Uterus (tissue), 4 donors: ENCODE measurements around the gene THSD4. TPM values are rescaled to one million over a fixed set of nuclear protein-coding genes. Genes with fewer than 3 reads are reported as not detected.

Source experiments
- DNase-seq, 2 donors: peaks; one replicate each; pipeline ENCODE4 v3.0.0-alpha.2; 2019 to 2020
- H3K27ac ChIP-seq, 2 donors: fragments of 200-600 bp; sonication (generic); 1 replicate in 1 of 2; 2 replicates in 1 of 2; pipeline ENCODE4 v1.5.1; 2016 to 2018
- H3K27me3 ChIP-seq, 2 donors: fragments of 200-600 bp; sonication (generic); one replicate each; pipeline ENCODE4 v1.5.1; 2018 to 2019; ENCODE audit warnings: control low read depth in 1 of 2
- H3K36me3 ChIP-seq, 2 donors: fragments of 200-600 bp; sonication (generic); one replicate each; pipeline ENCODE4 v1.5.1; 2019; ENCODE audit warnings: control low read depth in 1 of 2
- H3K4me1 ChIP-seq, 2 donors: fragments of 200-600 bp; sonication (generic); one replicate each; pipeline ENCODE4 v1.5.1; 2018 to 2019; ENCODE audit warnings: control low read depth in 1 of 2
- H3K4me3 ChIP-seq, 2 donors: fragments of 200-600 bp; sonication (generic); 1 replicate in 1 of 2; 2 replicates in 1 of 2; pipeline ENCODE4 v1.5.1; 2018 to 2019; ENCODE audit warnings: mild to moderate bottlenecking in 1 of 2
- H3K9me3 ChIP-seq, 2 donors: fragments of 200-600 bp; sonication (generic); one replicate each; pipeline ENCODE4 v1.5.1; 2019; ENCODE audit warnings: control low read depth in 1 of 2
- CTCF ChIP-seq, 4 experiments: fragments of 200-600 bp in 2 of 4; fragments of 450-650 bp in 2 of 4; sonication (generic) in 2 of 4; IDR thresholded peaks; one replicate each; pipeline ENCODE4 v1.5.1; 2016 to 2019; ENCODE audit warnings: antibody characterized with exemption in 4 of 4, mild to moderate bottlenecking in 2 of 4, moderate library complexity in 1 of 4
- POLR2A ChIP-seq, 2 donors: fragments of 450-650 bp; IDR thresholded peaks; one replicate each; pipeline ENCODE4 v1.6.1; 2016; ENCODE audit warnings: antibody characterized with exemption in 2 of 2, mild to moderate bottlenecking in 1 of 2, moderate library complexity in 1 of 2
- intact Hi-C: fragments of 100-400 bp; cut with DNase I; formaldehyde crosslinking; loops from one replicate; pipeline ENCODE4 v1.15.1; 2023; ENCODE audit warnings: low total_unique reads
- total RNA-seq, 4 donors: library from RNA; depleted of rRNA in 3 of 4; stranded (reverse); fragments of >200 nt in 3 of 4; gene quantifications; one replicate each; pipeline versions ENCODE4 v1.1.0 to v1.2.4, GENCODE V29; 2014 to 2023
- donor health status: DM: yes; HTN: yes; CAD: no.

Gene THSD4
- total RNA-seq, 4 donors from 2014 or later, result 7.1 to 144 (median 35.4) TPM

GRCh38 chr15:71815301-71815700 lies 700.0 kb downstream of the THSD4 start:
- H3K4me1 ChIP-seq, result no peaks in the 10 kb centered on the region
- no peaks in the 10 kb centered on the region for H3K27me3 ChIP-seq
- H3K9me3 ChIP-seq, result no peaks in the 10 kb centered on the region
- H3K27ac ChIP-seq, result no peak overlapping the region
- intact Hi-C loops, result no loop called here
- TF ChIP-seq POLR2A (IDR thresholded peaks at IDR 0.05), result no peak
- no peak for TF ChIP-seq CTCF (IDR thresholded peaks at IDR 0.05)
- no peaks in the 10 kb centered on the region for H3K36me3 ChIP-seq
- no peak for DNase-seq
- no peak overlapping the region for H3K4me3 ChIP-seq

DNA sequence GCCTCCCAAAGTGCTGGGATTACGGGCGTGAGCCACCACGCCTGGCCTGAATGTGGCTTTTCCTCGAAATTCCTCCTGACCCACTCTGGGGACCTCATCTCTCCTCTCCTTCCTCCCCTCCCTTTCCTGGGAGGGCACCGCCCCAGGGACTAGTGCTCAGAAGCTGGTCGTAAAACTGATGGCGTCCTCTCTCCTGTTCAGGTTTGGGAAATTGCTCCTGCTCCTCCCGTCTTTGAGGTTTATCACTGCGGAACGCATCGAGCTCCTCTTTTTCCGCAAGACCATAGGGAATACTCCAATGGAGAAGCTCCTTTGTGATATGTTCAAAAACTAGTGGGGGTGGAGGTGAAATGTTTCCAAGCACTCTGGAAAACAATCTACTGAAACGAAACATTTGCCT lies 702.1 kb downstream of the THSD4 start:
- Histone ChIP-seq H3K4me1 (no peaks in the 10 kb centered on the region), H3K36me3 (no peaks in the 10 kb centered on the region), H3K27me3 (no peaks in the 10 kb centered on the region), H3K27ac (no peak overlapping the region), H3K9me3 (no peaks in the 10 kb centered on the region), H3K4me3 (no peak overlapping the region)
- TF ChIP-seq CTCF (IDR thresholded peaks at IDR 0.05), result no peak
- no peak for TF ChIP-seq POLR2A (IDR thresholded peaks at IDR 0.05)
- DNase-seq, result no peak
- intact Hi-C loops, result no loop called here

- H3K36me3 ChIP-seq, result no peaks in the 10 kb centered on the region
- DNase-seq, result no peak
- H3K4me3 ChIP-seq, result no peak overlapping the region
- H3K4me1 ChIP-seq, result no peaks in the 10 kb centered on the region
- intact Hi-C loops, result no loop called here
- TF ChIP-seq POLR2A (IDR thresholded peaks at IDR 0.05) (no peak), CTCF (IDR thresholded peaks at IDR 0.05) (no peak)
- no peak overlapping the region for H3K27ac ChIP-seq
- no peaks in the 10 kb centered on the region for H3K9me3 ChIP-seq
- no peaks in the 10 kb centered on the region for H3K27me3 ChIP-seq
Measured at GRCh38 chr15:71820127-71820526, 704.9 kb downstream of the THSD4 start.

DNA sequence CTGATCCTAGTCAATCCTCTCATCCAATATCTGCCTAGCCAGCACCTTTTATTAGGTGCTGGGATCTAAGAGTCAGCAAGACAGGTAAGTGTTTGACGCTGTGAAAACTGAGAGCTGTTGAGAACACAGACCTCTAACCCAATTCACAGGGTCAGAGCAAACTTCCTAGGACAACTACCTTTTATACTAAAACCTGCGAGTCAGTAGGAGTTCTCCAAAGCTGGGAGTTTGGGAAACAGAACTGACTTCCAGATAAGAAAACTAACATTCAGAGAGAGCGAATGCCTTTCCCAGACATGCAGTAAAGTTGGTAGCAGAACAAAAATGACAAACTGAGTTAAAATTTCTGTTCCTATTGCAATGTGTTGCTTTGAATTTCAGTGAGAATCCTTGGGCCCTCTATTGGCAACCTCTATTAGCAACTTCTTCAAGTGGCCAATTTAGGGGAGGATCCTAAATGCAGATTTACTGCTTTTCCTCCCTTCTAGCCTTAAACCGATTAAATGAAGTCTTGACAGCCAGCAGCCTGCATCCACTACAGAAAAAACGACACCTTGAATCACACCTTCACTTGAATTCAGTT lies 706.4 kb downstream of the THSD4 start:
- Histone ChIP-seq H3K27ac (no peak overlapping the region), H3K36me3 (no peaks in the 10 kb centered on the region), H3K27me3 (no peaks in the 10 kb centered on the region), H3K9me3 (no peaks in the 10 kb centered on the region), H3K4me1 (no peaks in the 10 kb centered on the region), H3K4me3 (no peak overlapping the region)
- intact Hi-C loops, result no loop called here
- TF ChIP-seq CTCF (IDR thresholded peaks at IDR 0.05) (no peak), POLR2A (IDR thresholded peaks at IDR 0.05) (no peak)
- DNase-seq, result no peak

DNA sequence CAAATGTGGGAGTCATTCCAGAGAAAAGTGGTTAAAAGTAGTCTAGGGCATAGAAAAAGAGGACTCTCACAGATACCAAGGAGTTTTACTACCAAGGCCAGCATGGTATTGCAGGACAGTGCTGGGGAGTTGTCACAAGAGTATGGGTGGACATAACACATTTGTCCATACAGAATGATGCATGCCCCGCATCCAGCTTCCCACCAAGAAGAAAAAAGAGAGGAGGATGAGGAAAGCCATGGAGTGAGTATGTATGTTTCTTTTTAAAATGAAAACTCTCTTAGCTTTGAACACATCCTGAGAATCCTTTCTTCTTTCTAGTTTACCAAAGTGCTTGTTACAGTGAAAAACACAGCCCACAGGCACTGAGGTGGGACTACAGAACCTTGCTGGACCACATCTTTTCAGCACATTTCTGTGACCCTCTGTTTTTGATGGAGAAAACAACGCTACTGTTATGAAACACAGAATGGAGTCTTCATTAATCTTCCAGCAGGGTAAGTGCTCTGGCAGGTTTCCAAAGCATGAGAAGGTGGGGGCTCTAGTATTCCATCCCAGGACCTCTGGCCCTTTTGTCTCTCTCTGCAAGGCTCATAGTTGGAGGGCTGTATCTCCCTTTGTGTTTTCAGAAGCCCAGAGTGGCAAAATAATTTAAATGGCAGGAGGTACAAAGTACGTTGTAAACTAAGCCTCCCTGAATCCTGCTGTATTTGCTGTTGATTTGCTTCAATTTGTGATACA lies 707.8 kb downstream of the THSD4 start:
- Histone ChIP-seq H3K4me3 (no peak overlapping the region), H3K27ac (no peak overlapping the region), H3K4me1 (no peaks in the 10 kb centered on the region), H3K36me3 (no peaks in the 10 kb centered on the region), H3K27me3 (no peaks in the 10 kb centered on the region), H3K9me3 (no peaks in the 10 kb centered on the region)
- no peak for TF ChIP-seq CTCF (IDR thresholded peaks at IDR 0.05)
- TF ChIP-seq POLR2A (IDR thresholded peaks at IDR 0.05), result no peak
- DNase-seq, result no peak
- intact Hi-C loops, result no loop called here
